GM18520 (cell line): Measurements from ENCODE around the gene EDNRB.

Experiments used
- ATAC-seq: cut with Tn5 transposase; IDR thresholded peaks from one replicate; pipeline ENCODE4 v1.9.1; 2021; ENCODE audit not compliant: unreplicated experiment

The EDNRB gene

GRCh38 chr13:77898097-77898496 is 20.5 kb downstream of the EDNRB start:
- peak; percentile 99 for ATAC-seq

GRCh38 chr13:77896977-77897376 is 21.7 kb downstream of the EDNRB start:
- ATAC-seq, result no peak

- no peak for ATAC-seq
Measured at GRCh38 chr13:77896536-77896935, 22.1 kb downstream of the EDNRB start.

GRCh38 chr13:77894743-77895142 is 23.9 kb downstream of the EDNRB start:
- ATAC-seq, result no peak

- no peak for ATAC-seq
Measured at GRCh38 chr13:77893066-77893465, 25.6 kb downstream of the EDNRB start.

- ATAC-seq, result no peak
Measured at GRCh38 chr13:77892491-77892890, 26.1 kb downstream of the EDNRB start.

GRCh38 chr13:77891486-77891885 is 27.1 kb downstream of the EDNRB start:
- no peak for ATAC-seq

- no peak for ATAC-seq
Measured at GRCh38 chr13:77891041-77891440, 27.6 kb downstream of the EDNRB start.

- no peak for ATAC-seq
Measured at GRCh38 chr13:77883328-77883727, 35.3 kb downstream of the EDNRB start.

- no peak for ATAC-seq
Measured at GRCh38 chr13:77878190-77878589, 40.4 kb downstream of the EDNRB start.

GRCh38 chr13:77876176-77876575 is 42.5 kb downstream of the EDNRB start:
- no peak for ATAC-seq

GRCh38 chr13:77874406-77874805 is 44.2 kb downstream of the EDNRB start:
- no peak for ATAC-seq

GRCh38 chr13:77872995-77873394 is 45.6 kb downstream of the EDNRB start:
- ATAC-seq, result no peak

- no peak for ATAC-seq
Measured at GRCh38 chr13:77871596-77871995, 47.0 kb downstream of the EDNRB start.

GRCh38 chr13:77868717-77869116 is 49.9 kb downstream of the EDNRB start:
- no peak for ATAC-seq

- no peak for ATAC-seq
Measured at GRCh38 chr13:77866971-77867370, 51.7 kb downstream of the EDNRB start.

GRCh38 chr13:77865622-77866021 is 53.0 kb downstream of the EDNRB start:
- no peak for ATAC-seq

- no peak for ATAC-seq
Measured at GRCh38 chr13:77863144-77863543, 55.5 kb downstream of the EDNRB start.

GRCh38 chr13:77861741-77862140 is 56.9 kb downstream of the EDNRB start:
- no peak for ATAC-seq

GRCh38 chr13:77860507-77860981 is 58.1 kb downstream of the EDNRB start:
- ATAC-seq, result no peak

- no peak for ATAC-seq
Measured at GRCh38 chr13:77859450-77859849, 59.2 kb downstream of the EDNRB start.

GRCh38 chr13:77857531-77858209 is 61.0 kb downstream of the EDNRB start:
- no peak for ATAC-seq

- no peak for ATAC-seq
Measured at GRCh38 chr13:77853703-77854102, 64.9 kb downstream of the EDNRB start.
